Measurements from ENCODE around the gene ERC2. TPM values are rescaled to one million over a fixed set of nuclear protein-coding genes. Genes with fewer than 3 reads are reported as not detected.

The ERC2 gene
- total RNA-seq, 2 donors from 2014 or later, result 0.14 TPM; not detected in 1

DNA sequence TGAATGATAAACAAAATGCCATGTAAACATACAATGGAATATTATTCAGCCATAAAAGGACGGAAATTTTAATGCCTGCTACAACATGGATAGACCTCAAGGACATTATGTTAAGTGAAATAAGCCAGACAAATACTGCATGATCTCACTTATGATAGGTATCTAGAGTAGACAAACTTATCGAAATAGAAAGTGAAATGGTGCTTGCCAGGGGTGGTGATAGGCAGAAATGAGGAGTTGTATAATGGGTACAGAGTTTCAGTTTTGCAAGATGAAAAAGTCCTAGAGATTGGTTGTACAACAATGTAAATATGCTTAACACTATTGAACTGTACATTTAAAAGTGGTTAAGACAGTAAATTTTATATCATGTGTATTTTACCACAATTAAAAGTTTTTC lies 287.8 kb downstream of the ERC2 start:
- intact Hi-C loops (cut with DNase I, micrococcal nuclease), result no loop called here
- ATAC-seq, result no peak
- no peak for DNase-seq

DNA sequence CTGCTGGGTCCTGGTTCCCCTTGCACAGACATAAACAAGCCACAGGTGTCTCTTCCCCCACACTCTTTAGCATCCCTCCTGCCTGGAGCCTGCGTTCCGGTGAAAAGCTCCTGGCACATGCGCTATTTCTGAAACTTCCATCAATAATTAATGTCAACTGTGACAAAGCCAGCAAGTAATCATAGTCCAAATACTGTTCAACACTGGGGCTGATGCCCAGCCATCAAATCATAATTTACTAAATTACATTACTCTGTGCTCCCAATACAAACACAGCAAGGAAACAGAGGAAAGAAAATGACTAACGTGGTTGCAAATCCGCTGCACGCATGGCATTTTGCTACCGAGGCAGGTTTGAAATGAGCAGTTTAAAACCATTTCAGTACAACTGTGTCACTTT lies 294.7 kb downstream of the ERC2 start:
- intact Hi-C loops (cut with DNase I, micrococcal nuclease), result no loop called here
- no peak for DNase-seq
- ATAC-seq, result no peak

DNA sequence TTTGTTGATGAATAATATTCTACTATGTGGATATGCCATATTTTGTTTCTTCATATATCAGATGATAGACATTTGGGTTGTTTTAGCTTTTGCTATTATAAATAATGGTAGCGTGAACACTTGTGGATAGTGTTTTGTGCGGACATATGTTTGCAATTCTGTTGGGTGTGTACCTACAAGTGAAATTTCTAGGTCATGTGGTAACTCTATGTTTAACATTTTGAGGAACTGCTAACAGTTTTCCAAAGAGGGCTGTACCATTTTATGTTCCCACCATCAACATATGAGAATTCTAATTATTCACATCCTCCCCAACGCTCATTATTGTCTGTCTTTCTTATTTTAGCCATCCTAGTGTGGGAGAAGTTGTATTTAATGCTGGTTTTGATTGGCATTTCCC lies 303.8 kb downstream of the ERC2 start:
- ATAC-seq, result no peak
- intact Hi-C loops (cut with DNase I, micrococcal nuclease), result no loop called here
- DNase-seq, result no peak

DNA sequence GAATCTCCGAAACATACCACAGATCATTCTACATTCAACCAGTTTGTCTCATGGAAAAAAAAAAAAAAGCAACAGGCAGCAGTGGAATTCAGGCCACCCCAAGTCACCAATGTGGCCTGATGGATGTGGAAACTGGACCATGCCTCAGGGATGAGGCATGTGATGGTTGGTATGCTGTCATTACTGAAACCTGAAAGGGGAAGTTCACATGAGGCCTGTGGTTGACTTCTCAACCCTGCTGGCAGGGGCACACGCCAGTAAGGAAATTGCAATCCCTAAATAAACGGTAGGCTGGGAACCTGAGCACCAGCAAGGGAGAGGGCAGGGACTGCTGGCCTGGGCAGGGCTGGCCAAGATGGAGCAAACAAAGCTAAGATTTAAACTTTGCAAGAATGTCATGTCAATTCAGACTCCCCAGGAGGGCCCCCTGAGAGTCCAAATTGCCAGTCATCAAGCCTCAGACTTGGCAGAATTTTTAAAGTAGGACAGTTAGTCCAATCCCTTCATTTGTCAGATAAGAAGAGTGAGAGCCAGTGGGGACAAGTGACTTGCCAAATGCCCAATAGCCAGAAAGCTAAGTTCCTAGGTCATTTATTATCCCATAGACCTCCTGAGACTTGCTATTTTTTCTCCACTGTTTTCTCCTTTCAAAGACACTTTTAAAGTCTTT lies 310.4 kb downstream of the ERC2 start:
- intact Hi-C loops (cut with DNase I, micrococcal nuclease), result no loop called here
- ATAC-seq (no peak), DNase-seq (no peak)

DNA sequence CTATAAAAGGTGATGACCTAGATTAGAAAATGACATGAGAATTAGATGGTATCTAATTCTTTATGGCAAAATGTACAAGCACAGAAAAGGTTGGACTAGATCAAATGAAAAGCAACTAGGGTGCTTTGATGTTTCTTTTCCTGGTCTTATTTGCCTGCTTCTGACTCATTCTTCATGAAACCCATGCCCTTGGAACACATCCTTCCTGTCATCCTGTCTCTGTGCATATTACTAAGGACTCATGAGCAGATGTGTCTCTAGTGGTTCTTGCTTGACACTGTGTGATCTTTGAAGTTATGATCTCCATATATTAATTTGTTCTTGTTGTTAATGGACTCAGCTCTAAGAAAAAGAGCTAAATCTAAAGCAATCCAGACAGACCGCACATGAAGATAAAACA lies 314.0 kb downstream of the ERC2 start:
- intact Hi-C loops (cut with DNase I, micrococcal nuclease), result no loop called here
- ATAC-seq (no peak), DNase-seq (no peak)

DNA sequence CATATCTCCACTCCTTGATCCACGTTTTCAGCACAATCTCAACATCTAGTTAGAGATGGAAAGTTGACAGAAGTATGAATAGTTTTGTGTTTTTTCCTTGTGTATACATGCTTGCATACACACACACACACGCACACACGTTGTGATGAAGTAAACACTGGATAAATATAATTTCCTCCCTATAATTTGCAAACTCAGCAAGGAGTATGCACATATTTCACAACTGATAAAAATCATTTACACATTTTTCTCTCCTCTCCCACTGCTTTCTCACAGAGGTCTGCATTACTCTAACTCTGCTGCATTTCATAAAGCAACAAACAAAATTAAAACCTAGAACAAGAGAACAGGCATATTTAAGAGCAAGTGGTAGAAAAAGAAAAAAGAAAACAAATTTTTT lies 320.9 kb downstream of the ERC2 start:
- intact Hi-C loops (cut with DNase I, micrococcal nuclease), result no loop called here

DNA sequence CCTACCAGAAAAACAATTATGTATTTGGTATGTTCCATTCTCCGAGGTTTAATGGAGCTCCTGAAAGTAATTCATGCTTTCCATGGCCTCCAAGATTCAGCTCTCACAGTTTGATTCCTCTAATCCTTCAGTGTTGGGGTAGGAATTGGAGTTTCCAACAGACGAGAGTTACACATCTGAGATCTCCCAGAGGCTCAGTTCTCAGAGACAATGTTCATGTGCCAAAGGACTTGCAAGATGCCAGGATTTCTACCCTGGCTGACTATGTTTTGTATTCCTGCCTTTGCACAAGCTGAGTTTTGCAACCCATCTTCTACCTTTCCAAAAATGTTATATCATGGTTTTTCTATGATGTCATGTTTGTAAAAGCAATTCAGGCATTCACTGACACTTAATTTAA lies 322.9 kb downstream of the ERC2 start:
- DNase-seq (no peak), ATAC-seq (no peak)
- intact Hi-C loops (cut with DNase I, micrococcal nuclease), result no loop called here

More for the DNA sequence above, 320.9 kb downstream of the ERC2 start:
- DNase-seq (no peak), ATAC-seq (no peak)

DNA sequence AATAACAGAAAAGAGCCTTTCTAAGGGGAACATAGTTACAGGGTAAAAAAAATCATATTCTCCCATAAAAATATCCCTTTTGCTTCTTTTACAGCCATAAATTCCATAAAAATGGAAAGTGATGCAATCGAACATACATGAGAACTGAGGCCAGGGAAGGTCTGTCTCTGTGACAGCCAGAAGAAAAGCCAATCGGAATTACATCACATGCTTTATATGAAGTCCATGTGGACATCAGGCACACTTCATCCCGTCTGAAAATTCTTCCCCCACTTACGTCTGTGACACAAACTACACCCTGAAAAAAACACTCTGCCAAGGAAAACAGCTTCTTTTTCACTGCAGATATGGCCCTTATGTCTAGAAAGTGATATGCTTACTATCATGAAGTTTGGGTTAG lies 323.5 kb downstream of the ERC2 start:
- ATAC-seq (no peak), DNase-seq (no peak)
- intact Hi-C loops (cut with DNase I, micrococcal nuclease), result no loop called here

DNA sequence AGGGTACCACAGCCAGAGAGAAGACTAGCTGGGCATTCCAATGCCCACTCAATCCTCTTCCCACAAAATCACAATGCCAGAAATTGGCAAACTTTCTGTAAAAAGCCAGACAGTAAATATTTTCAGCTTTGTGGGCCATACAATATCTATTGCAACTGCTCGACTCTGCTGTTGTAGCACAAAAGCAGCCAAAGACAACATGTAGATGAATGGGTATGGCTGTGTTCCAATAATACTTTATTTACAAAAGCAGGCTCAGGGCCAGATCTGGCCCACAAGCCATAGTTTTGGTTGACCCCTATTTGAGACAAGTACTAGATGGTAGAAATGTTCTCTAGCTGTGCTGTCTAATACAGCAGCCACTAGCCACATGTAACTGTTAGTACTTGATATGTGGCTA lies 330.9 kb downstream of the ERC2 start:
- intact Hi-C loops (cut with DNase I, micrococcal nuclease), result no loop called here
- ATAC-seq (no peak), DNase-seq (no peak)

DNA sequence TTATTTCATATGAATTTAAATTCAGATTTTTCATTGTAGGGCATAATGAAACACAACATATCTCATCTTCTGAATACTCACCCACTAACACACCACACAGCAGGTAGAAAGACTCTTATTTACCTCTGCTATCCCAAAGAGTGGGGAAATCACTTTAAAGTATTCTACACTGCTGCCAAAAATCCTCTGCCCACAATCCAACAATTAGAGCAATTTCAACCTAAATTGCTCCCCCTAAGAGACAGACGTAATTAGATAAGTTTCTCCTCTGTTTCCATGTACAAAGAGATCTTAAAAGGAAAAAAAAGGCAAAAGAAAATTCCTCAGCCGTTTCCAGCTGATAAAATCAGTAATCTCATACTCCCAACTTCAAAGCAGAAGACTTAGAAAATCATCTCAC lies 331.8 kb downstream of the ERC2 start:
- intact Hi-C loops (cut with DNase I, micrococcal nuclease), result no loop called here
- no peak for ATAC-seq

DNA sequence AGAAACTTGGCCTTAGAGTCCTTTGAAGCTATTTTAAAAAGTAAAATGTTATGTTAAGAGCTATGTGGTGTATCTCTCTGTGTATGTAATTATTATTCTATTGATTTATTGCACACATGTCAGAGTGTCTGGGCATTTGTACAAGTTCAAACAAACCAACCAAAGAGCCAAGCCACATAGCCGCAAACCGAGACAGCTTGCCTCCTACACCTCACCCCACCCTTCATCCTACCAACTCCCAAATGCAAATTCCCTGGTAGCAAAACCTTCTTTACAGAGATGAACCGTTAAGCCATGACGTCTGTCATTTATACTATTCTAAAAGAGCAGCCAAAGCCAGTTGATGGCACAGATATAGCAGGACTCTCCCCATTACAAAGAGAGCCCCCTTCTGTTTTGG lies 332.3 kb downstream of the ERC2 start:
- intact Hi-C loops (cut with DNase I, micrococcal nuclease), result no loop called here
- no peak for ATAC-seq

More for the DNA sequence above, 331.8 kb downstream of the ERC2 start:
- no peak for DNase-seq

DNA sequence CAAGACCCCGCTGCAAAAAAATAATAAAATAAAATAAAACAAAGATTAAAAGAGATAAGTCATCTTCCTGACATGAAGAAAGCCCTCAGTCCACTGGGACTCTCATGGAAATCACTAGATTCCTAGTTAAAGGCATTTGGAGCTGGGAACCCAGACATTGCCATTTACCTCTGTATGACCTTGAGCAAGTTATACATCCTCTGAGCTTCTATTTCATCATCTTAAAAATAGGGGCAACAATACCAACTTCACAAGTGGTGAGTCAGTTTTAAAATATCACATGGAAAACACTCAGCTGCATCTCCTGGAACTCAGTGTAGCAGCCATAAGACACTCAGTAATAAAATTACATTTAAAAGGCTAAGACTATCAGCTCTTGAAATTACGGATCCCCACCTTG lies 334.8 kb downstream of the ERC2 start:
- DNase-seq (no peak), ATAC-seq (no peak)
- intact Hi-C loops (cut with DNase I, micrococcal nuclease), result no loop called here

More for the DNA sequence above, 332.3 kb downstream of the ERC2 start:
- no peak for DNase-seq

DNA sequence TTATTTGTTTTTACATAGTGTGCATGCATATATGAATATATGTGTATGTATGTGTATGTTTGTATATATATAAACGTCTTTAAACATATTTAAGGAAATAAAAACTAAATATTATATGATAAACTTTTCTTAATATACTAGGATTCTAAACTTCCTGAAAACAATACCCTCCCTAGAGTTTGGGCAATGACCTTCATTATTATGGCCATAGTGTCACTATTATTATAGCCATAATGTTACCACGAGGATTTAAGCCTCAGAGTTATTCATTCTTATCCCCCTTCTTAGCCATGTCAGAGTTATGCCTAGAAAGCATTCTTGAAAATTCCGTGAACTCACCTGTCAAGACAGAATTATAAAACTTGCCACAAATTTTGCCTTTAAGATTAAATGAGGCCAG lies 335.5 kb downstream of the ERC2 start:
- ATAC-seq, result no peak
- DNase-seq, result no peak
- intact Hi-C loops (cut with DNase I, micrococcal nuclease), result no loop called here

DNA sequence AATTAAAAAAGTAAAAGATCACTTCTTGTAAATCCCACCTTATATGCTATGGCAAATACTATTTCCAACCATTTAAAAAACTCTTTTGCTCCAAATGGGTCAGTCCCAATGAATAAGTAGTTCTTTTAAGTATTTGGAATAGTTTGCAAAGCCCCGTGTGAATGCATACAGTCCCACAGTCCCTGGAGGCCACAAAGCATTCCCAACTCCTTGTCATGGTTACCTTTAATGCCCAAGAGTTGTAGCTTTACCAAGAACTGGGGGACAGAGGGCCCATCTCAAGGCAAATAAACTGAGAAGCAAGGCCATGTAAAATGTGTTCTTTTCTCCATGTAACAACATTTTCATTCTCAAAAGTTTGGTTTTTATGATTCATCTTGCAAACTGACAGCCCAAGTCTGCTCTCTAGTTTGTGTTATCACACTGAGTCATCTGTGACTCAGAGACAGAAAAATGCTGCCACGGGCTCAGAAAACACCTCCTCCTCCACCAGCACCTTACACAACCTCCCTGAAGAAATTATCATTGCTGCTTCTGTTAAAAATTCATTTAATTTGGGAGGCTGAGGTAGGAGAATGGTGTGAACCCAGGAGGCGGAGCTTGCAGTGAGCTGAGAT lies 336.2 kb downstream of the ERC2 start:
- ATAC-seq (no peak), DNase-seq (no peak)
- intact Hi-C loops (cut with DNase I, micrococcal nuclease), result no loop called here

DNA sequence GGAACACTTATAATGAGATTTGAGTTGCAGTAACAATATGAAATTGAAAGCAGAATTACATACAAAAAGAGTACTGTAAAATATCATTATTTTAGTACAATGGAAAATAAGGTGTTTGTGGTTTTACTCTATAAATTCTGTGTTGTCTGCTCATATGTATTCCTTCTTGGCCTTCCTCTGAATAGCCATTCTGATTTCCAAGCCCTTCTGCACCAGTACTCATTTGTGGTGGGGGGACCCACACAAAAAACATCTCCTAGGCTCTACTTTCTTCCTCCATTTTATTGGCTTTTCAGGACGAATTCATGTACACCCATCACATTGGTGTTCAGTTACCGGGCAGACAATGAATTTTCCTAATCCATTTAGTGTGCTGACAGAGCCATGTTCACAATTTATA lies 338.2 kb downstream of the ERC2 start:
- intact Hi-C loops (cut with DNase I, micrococcal nuclease), result no loop called here
- ATAC-seq, result no peak
- no peak for DNase-seq

DNA sequence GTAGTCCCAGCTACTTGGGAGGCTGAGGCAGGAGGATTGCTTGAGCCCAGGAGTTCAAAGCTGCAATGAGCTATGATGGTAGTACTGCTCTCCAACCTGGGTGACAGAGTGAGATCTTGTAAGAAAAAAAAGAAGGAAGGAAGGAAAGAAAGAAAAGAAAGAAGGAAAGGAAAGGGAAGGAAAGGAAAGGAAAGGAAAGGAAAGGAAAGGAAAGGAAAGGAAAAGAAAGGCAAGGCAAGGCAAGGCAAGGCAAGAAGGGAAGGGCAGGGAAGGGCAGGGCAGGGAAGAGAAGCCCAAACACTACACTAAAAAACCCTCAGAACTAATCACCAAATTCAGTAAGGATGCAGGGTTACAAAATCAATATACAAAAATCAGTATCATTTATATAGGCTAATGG lies 341.6 kb downstream of the ERC2 start:
- intact Hi-C loops (cut with DNase I, micrococcal nuclease), result no loop called here
- ATAC-seq, result no peak
- no peak for DNase-seq

DNA sequence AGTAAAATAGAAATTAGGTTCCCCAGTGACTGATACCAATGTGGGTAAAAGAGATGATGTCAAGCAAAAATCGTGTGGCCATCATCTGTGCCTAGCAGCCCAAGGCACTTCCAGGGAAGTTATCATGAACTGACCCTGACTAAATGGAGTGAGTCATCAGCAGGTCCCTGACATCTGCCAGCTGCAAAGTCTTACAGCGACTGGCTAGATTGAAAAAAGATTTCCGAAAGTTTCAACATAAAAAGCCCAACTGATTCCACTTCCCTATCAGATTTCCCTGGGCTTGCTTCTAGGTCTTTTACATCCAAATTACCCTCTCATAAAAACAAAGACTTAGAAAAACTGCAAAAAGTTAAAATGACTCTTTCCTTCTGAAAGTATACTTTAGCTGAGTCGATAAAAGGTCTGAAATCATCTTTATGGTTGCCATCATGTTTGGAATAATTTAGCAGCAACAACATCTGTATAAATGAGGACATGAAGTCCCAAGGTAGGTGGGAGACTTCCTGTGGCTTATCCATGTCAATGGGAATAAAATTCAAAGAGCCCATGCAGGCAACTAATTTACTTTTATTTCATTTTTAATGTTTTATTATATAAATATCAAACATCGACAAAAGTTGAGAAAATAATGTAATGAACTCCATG lies 342.8 kb downstream of the ERC2 start:
- DNase-seq, result no peak
- ATAC-seq, result no peak
- intact Hi-C loops (cut with DNase I, micrococcal nuclease), result no loop called here

DNA sequence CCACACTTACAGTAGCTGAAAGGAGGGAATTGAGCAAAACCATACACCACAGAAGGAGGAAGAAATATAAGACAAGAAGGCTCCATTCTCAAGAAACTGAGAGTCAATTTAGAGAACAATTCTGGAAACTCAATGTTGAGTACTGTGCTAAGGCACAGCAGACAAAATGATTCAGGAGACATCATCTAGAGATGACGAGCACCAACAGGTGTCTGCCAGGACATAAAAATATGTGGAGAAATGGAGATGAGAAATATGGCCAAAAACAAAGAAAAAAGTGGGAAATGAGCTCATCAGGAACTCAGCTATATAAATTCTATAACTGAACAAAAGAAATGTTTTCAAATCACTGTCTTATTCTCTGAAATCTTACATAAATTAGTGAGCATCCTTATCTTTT lies 343.7 kb downstream of the ERC2 start:
- intact Hi-C loops (cut with DNase I, micrococcal nuclease), result no loop called here
- DNase-seq, result no peak
- no peak for ATAC-seq

DNA sequence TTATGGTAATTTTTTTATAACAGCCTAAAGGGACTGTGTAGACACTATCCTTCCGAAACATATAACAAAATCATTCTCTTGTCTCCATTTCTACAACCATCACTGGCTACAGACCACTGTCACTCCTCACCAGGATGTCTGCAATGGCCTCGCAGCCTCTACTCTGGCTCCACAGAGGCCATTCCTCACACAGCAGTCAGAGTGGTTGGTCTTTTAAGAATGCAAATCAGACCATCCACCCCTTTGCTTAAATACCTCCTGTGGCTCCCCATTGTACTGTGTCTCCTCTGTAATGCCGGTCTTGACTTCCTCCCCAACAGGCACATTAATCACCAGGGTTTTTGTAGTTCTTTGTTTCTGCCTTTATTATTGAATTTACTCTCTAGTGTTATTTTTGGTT lies 344.8 kb downstream of the ERC2 start:
- DNase-seq, result no peak
- intact Hi-C loops (cut with DNase I, micrococcal nuclease), result no loop called here
- no peak for ATAC-seq

DNA sequence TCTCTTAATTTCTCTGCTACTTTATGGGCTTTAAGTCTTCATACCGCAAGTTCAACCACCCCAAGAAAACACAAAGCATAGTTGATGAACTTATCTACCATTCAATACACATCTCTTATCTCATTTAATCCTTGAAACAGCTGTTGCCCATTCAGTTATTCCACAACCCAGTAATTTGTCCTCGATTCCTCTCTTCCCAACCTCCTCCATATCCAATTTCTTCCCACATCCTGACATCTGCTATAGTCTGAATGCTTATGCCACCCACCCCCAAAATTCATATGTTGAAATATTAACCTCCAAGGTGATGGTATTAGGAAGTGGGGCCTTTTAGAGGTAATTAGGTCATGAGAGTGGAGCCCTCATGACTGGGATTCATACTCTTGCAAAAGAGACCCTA lies 345.4 kb downstream of the ERC2 start:
- ATAC-seq (no peak), DNase-seq (no peak)
- intact Hi-C loops (cut with DNase I, micrococcal nuclease), result no loop called here

DNA sequence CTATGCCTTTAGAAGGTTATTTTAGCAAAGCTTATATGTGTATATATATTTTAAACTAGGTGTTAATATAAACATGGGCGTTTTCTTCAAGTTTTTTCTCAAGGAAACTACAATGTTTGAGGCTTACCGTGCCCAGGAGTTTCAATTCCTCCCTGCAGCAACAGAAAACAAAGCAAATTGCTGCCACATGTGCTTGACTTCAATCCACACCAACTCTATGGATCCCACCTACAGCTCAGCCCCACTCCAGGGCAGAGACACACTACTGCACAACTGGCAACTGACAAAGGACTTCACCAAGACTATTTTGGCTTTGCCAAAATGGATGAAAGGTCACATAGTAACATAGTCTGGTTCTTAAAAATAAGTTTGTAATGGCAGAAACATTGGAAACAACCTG lies 346.6 kb downstream of the ERC2 start:
- ATAC-seq (no peak), DNase-seq (no peak)
- intact Hi-C loops (cut with DNase I, micrococcal nuclease), result no loop called here
